ENCODE data around the gene MTSS2.
"Not testable (repeated sequence)": the region's sequence is repeated elsewhere in the genome, so short reads cannot be mapped to it uniquely, and the experiment has no call there.

Gene MTSS2

DNA sequence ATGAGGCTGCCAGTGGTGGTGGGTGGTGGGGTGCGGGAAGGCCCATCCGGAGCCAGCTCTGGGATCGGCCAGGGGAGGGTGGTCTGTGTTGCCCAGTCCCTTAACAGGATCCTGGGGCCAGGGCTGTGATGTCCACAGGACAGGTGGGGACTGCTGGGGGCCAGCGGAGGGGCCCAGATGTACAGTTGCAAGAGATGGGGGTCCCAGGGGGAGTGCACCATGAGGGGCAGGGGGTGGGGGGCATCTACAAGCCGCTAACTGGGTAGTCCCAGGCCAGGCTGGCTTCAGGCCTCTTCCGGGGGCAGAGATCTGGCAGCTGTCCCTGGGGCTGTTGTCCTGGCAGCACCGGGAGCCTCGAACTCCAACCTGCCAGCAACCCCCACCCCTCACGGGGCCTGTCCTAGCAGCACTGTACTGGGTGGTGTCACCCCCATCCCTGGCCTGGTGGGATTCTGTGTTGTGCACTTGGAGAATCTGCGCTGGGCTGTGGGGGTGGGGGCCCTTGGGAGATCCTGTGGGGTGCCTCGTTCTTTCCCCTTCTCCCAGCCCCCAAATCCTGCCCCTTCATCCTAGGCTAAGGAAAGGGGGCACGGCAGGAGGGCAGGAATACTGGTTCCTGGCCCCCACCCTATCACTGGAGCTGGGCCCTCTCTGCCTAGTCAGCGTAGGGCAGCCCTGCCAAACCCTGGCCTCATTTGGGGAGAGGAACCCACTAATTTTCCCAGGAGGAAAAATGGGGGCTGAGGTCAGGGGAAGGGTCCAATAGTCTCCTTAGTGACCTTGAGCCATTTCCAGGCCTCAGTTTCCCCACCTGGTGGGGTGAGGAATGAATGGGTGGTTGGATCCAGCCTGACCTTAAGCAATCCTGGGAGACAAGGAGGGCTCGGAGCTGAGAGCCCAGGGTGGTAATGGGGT lies 1.4 kb downstream of the MTSS2 start:
- no peak for DNase-seq

DNA sequence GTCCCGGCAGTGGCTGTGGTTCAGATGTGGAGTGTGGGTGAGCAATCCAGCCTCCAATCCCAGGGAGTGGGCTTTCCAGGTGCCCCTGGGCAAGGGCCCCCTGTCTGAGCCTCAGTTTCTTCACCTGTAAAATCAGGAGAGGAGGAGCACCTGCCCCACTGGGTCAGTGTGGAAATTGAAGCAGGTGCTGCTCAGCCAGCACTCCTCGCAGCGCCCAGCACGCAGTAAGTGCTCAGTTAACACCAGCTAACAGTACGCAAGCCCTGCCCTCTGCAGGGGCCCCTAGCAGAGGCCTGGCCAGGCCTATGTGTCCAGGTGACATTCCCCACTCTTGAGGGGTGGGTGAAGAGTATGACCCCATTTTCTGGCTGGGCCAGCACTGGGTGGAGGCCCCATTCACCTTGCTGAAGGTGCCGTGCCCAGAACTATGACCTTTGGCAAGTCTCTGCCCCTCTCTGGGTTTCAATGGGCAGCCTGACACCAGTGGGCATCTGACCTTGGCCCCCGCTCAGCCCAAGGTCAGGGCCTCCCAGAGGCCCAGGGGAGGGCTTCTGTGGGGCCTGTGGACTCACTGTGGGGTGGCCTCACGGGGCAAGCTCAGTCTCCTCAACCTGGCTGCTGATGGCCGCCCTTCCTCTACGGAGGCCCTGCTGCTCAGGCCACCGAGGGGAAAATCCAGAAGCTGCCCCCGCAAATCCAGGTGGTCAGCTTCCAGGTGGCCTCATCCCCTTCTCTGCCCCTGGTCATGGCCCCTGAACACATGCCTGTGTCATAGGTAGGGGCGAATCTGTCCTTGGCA lies 2.5 kb downstream of the MTSS2 start:
- DNase-seq: no peak

DNA sequence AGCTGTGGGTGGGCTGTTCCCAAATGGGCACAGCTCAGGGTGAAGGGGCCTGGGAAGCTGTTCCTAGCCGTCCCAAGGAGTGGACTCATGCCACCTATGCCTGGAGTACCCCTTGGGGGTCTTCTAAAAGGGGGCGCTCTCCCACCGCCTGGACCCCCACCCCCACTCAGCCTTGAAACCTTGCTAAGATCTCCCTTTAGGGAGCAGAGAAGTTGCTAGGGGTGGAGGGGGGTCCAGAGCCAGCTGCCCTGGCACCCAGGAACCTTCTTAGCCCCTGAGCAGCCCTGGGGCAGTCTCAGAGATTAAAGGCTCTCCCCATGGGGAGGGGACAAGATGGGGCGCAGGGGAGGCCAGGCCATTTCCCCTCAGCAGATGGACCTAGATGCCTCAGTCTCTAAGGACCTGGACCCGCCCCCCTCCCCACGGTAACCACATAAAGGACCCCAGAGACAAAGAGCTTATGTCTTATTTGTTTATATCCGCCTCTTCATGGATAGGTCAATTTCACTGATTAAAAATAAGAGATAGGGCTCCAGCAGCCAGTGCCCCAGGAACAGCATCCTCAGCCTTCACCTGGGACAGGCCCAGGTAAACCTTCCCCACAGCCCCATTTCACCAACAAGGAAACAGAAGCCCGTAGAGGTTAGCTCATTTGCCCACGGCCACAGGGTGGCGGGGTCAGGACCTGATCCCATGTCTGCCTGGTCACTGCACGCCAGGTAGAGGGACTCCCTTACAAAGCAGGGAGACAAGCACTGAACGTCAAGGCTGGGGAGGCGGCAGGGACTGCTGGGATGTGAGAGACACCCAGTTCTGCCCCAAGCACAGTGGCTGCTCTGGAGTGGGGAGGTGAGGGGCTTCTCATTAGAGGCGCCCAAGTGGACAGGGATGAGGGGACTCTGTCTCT lies 3.4 kb downstream of the MTSS2 start:
- DNase-seq: no peak

DNA sequence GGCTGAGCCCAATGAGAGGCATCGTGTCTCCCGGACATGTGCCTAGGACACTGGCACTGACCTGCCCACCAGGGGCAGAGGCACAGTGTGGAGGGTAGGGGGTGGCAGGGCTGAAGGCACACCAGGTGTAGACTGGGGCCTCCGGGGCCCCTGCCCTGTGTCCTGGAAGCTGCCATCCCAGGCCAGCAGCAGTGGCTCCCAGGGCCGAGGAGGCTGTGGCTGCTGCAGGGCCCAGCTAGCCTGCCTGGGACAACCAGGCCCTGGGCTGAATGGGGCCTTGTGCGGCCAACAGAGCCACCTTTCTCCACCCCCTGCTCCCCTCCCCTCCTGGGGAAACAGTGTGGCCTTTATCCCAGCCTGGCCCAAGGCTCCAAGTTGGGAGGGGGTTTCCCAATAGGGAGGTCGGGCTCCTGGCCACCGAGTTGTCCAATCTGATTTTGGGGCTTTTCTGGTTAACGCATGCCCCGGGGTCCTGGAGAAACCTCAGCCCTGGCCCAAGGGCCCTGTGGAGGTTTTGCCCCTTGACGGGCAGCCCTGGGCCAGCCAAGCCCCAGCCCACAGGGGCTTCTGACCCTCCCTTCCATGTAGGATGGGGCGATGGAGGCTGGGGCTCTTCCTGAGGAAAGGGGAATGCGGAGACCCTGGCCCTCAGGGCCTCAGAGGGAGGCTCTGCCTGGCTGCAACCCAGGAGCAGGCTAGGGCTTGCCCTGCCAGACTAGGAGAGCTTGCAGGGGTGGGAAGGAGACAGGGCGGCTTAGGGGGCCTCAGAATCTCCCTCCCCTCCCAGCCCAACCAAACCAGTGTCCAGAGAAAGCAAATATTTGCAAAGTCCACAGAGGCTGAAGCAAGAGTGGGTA lies 4.2 kb downstream of the MTSS2 start:
- no peak for DNase-seq

DNA sequence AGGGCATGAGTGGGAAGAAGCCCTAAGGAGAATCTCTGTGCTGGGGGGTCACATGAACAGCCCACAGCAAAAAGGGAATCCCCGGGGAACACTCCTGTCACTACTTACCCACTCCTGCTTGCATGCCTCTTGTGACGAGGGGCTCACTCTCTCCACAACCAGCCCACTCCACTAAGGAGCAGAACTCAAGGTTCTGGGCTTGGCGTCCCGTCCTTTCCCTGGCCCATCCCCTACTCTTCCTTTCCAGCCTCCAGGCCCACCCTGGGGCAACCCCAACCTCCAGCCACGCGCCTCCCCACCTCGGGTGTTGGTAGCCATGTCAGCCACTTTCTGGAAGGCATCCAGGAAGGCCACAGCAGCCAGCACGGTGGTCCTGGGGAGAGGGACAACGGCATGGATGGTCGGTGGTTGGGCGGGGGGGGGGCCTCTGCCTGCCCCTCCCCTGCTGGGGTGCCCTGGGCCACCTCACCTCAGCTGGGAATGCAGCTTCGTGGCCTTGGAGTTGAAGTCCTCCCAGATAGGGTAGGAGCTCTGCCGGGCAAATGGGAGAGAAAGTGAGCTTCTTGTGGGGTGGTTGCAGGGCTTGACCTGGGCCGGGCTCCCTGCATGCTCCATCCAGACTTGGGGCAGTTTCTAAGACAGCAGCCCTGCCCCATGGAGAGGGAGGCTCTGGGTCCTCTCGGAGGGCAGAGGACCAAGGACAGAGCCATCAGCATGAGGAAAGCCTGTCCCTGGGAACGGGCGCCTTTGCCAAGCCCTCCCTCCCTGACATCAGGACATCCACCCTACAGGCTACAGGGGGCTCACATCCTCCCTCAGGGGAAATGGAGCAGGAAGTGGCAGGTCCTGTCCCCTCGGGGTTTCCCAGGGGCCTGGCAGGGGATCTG lies 5.1 kb downstream of the MTSS2 start:
- no peak for DNase-seq

DNA sequence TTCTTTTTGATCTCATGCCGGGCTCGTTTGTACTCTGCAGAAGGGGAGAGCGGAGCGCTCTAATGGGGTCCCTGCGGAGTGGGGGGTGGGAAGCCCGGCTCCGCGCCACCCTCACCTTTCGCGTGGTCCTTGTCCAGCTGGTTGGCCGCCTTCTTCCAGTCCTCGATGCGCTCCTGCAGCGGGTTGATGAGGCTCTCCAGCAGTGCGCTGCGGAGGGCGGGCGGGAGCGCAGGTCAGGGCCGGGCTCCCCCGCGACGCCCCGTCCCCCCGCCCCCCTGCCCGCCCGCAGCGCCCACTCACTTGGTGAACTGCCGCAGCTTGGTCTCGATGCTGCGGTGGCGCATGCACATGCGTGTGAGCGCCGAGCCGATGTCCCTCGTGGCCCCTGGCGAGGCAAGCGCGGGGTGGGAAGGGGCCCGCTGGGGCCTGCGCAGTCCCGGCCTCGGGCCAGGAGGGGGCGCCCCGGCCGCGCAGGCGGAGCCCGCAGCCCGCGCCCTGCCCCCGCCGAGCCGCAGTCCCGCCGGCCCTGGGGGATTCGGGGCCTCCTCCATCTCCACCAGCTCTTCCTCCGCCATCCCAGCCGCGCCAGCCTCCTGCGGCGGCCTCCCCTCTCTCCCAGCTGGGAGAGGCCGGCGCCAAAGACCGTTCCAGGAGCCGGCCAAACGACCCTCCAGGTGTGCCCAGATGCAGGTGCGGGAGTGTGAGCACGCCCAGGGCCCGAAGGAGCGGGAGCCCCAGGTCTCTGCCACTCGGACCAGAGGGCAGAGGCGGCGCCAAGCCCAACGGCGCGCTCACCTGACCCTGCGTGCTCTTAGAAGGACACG lies 6.0 kb downstream of the MTSS2 start:
- DNase-seq: no peak

DNA sequence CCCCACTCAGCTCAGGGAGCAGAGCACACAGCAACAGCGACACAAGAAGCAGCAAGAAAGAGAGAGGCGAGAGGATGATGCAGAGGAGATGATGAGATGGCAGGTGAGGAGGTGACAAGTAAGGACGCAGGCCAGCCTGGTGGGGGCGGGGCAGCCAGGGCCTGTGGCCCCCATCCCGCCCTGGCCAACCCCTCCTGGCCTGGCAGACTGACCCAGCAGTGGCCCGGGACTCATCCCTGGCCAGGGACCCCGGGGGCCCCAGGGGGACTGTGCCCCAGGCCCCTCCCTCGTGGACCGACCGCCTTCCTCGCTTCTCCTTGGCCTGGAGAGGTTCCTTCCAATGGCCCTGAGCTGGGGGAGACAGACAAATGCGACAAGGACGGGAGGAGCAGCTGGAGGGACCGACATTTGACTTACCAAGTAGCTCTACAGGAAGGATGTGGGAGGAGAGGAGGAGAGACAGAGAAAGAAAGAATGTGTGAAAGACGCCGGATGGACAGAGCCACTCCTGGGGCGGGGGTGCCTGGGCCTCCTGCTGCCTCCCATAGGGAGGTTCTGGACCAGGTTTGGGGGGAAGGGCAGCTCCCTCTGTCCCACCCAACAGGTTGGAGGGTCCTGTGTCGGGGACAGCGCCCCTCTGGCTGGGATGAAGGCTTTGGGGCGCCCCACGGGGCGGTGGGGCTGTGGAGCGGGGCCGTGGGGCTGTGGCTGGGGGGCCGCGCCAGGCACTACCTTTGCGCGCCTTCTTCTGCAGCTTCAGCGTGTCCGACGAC lies 6.8 kb downstream of the MTSS2 start:
- DNase-seq: no peak

DNA sequence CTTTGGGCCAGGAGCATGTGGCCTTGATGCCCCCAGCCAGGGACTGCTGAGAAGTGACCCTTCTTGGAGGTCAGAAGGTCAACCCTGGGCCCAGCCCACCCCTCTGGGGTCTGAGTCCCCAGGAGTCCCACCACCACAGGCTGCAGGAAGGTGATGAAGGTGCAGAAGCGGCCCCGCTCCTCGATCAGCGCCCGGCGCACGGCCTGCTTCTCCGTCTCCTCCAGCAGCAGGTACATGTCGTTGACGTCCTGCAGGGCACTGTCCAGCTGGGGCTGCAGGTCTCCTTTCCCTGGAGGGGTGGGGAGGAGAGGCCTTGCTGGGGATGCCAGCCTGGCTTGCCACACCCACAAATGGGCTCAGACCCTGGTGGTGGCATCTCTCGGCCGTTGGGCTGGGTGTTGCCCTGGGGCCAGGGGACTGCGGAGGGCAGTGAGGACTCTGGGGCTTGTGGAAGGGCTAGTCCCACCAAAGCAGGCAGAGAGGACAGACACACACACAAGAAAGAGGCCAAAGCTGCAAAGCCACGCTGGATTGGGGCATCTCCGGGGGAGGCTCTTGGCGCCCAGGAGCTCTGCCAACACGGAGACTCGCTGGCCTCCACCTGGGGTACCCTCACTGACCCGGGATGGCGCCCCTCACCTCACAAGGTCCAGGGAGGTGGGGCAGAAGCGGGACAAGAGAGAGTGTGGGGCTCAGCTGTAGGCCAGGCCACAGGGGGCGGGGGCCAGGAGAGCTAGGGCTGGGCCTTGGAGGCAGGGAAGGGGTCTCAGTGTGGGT lies 7.5 kb downstream of the MTSS2 start:
- DNase-seq: no peak

DNA sequence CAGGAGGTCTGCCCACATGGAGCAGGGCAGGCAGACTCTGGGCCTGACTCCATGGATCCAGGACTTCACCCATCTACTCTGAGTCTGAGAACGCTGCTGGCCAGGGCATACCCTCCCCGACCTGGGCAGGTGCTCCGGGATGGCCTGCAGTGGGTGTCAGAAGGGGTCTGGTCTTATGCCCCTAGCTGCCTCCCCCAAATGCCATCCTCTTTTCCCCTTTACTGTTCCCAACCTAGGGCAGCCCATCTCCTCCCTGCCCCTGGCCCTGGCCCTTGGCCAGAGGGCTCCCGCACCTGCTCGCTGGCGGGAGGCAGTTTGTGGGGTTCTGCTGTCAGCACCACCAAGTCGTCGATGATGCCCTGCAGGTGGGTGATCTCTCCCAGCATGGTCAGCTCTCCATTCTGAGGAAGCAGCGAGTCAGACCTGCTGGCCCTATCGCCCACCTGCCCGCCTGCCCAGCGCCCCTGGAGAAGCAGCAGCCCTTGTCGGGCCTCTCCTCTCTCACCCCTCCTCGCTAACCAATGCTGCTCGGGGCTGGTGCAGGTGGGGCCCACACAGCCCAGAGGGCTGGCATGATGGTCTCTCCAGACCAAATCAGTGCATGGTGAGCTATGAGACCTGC lies 8.2 kb downstream of the MTSS2 start:
- DNase-seq: no peak

DNA sequence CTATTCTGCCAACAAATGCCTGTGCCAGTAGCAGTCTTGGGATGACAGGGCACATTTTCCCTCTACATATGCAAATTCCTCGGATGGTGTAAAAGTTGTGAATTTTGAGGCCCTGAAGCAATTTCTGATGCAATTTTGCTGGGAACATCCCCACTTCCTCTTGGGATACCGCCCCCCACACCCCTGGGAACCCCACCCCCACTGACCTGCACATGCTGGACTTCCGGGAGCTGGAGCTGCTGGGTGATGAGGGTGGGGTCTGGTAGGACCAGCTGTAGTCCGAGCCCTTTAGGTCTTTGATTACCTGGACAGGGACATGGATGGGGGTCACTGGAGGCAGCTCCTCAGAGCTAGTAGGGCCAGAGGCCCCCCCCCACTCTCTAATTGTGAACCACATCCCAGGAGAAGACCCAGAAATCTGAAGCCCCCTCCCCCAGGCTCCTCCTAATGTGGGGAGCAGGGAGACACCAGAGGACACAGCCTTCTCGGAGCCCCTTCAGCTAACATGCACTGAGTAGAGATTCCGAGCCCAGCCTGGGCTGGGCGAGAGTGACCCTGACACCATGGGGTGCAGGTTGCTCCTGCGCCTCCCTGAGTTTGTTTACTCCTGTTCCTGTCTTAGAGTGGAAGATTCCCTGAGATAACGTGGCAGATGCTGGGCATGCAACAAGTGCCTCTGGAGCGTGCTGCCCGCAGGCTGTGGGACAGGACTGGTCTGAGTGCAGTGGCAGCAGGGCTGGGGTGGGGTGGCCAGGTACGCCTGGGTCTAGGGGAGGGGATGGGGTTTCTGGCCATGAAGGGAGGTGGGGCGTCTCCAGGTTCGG lies 9.0 kb downstream of the MTSS2 start:
- DNase-seq: no peak

DNA sequence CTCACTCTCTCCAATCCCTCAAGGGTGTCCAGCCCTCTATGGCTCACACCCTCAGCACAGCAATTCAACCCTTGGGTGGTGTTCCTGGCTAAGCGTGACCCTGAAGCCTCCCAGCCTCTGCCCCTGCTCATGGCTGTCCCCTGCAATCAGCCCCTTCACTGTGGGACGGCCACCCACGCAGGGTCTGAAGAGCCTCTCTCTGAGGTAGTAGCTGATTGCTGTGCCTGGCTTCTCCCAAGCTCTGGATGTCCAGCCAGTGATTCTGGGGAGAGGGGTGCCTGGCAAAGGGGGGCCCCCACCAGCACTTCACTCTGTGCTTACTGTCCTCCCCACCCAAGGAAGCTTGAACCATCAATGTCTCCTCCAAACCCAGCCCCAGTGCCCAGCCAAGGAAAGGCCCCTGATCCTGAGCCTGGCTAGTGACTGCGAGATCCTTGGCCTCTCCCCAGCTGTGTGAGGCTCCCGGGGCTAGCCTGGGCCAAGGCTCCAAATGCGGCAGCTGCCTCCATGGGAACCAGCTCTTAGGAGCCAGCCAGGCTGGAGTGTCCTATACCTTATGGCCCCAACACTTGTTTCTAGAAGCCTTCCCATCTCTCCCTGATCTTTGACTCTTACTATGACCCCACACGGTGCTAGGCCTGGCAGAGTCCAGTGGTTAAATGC lies 9.9 kb downstream of the MTSS2 start:
- DNase-seq: no peak

DNA sequence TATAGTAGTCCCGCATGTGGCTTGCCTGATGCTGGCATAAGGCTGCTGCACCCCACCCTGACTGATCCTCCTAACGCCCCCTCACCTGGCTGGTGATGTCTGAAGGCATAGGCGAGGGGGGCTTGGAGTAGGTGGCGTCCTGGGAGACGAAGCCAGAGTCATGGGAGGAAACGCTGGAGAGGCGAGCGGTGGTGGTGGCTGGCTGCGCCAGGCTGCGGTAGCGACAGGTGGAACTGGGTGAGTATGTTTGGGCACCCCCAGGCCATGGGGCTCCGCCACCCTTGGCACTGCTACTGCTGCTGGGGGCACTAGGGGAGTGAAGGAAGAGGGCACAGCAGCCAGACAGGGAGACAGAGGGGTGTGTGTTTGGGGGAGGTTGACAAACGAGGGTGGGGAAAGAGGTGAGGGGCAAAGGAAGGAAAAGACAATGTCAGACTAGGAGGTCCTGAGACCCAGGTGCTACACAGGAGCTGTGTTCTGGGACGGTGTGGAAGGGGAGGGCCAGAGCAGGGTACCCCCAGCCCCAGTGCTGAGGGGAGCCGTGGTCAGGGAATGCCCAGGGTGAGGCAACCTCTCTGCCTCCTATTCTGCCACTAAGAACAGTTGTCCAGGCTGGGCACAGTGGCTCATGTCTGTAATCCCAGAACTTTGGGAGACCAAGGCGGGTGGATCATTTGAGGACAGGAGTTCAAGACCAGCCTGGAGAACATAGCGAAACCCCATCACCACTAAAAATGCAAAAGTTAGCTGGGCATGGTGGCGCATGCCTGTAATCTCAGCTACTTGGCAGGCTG lies 11.4 kb downstream of the MTSS2 start:
- no peak for DNase-seq

DNA sequence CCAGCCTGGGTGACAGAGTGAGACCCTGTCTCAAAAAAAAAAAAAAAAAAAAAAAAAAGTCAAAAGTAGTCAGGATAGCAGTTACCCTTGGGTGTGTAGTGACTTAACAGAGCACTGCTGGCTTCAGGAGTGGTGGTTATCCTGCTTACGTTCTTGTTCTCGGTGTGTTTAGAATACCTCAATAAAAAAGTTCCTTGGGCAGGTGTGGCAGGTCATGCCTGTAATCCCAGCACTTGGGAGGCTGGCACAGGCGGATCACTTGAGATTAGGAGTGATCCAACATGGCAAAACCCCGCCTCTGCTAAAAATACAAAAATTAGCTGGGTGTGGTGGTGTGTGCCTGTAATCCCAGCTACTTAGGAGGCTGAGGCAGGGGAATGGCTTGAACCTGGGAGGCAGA lies 14.9 kb downstream of the MTSS2 start:
- DNase-seq: not testable (repeated sequence)

DNA sequence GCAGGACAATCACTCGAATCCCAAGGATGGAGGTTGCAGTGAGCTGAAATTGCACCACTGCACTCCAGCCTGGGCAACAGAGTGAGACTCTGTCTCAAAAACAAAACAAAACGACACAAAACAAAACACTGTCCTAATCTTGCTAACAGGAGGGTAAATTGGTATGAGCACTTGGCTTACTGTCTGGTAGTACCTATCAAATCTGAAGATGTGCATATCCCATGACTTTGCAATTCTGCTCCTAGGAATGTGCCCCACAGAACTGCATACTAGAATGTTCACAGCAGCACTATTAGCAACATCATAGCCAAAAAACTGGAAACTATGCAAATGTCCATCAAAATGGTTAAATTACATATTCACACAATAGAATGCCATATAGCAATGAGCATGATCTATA lies 15.7 kb downstream of the MTSS2 start:
- no peak for DNase-seq
